B cell (primary cell): ENCODE data around the gene RBM19. TPM values are rescaled to one million over a fixed set of nuclear protein-coding genes. Genes with fewer than 3 reads are reported as not detected.

Experiments
- ATAC-seq: fragments of 200-7000 bp; cut with Tn5 transposase; one replicate; pipeline ENCODE4 v1.10.0; 2021; ENCODE audit warnings: low read depth, mild to moderate bottlenecking, moderate number of reproducible peaks, moderate library complexity
- CTCF ChIA-PET: fragments of 350-600 bp; sonication (Branson Sonifier 250); formaldehyde crosslinking; loops from one replicate; lab custom pipeline; 2021; ENCODE audit warnings: antibody characterized with exemption, inconsistent platforms; lab: Charles Lee
- POLR2A ChIA-PET: fragments of 350-600 bp; sonication (Branson Sonifier 250); formaldehyde crosslinking; loops from one replicate; lab custom pipeline; 2021; ENCODE audit warnings: antibody characterized with exemption; lab: Charles Lee
- DNase-seq: peaks from one replicate; pipeline ENCODE4 v3.0.0; 2013
- H2AFZ ChIP-seq: 2 replicates; pipeline ENCODE4 v1.6.1; 2012; ENCODE audit warnings: mild to moderate bottlenecking, low read depth, low read length; ENCODE audit not compliant: insufficient read depth, poor library complexity, severe bottlenecking
- H3K27ac ChIP-seq, 2 donors: 1 replicate in 1 of 2; 2 replicates in 1 of 2; pipeline ENCODE4 v1.5.1; 2012 to 2013; ENCODE audit warnings: low read length in 2 of 2, mild to moderate bottlenecking in 2 of 2, moderate library complexity in 1 of 2
- H3K27me3 ChIP-seq, 4 experiments: fragments of 200-600 bp in 1 of 4; sonication (generic) in 1 of 4; replicated peaks in 1 of 4; 1 replicate in 2 of 4; 2 replicates in 2 of 4; pipeline versions ENCODE4 v1.6.1 to v1.7.0; 2013 to 2016; ENCODE audit warnings: low read length in 3 of 4, mild to moderate bottlenecking in 2 of 4, mixed read lengths in 1 of 4, moderate library complexity in 1 of 4; ENCODE audit not compliant: insufficient read depth in 4 of 4, control insufficient read depth in 3 of 4; ENCODE audit errors: control extremely low read depth in 1 of 4
- H3K36me3 ChIP-seq, 2 experiments: replicated peaks in 1 of 2; 1 replicate in 1 of 2; 2 replicates in 1 of 2; pipeline versions ENCODE4 v1.6.1 to v1.7.1; 2013; ENCODE audit warnings: low read length in 1 of 2; ENCODE audit not compliant: insufficient read depth in 2 of 2, control insufficient read depth in 1 of 2; ENCODE audit errors: control extremely low read depth in 1 of 2, extremely low read depth in 1 of 2
- H3K4me1 ChIP-seq, 2 donors: fragments of 200-600 bp in 1 of 2; sonication (generic) in 1 of 2; 1 replicate in 1 of 2; 2 replicates in 1 of 2; pipeline versions ENCODE4 v1.5.1 to v1.6.1; 2013 to 2017; ENCODE audit warnings: low read length in 2 of 2; ENCODE audit not compliant: control insufficient read depth in 2 of 2, insufficient read depth in 2 of 2
- H3K4me2 ChIP-seq: replicated peaks from 2 replicates; pipeline ENCODE3; 2012; ENCODE audit warnings: mild to moderate bottlenecking, low read depth, low read length; ENCODE audit not compliant: poor library complexity, severe bottlenecking
- H3K4me3 ChIP-seq, 5 experiments: fragments of 200-600 bp in 1 of 5; sonication (generic) in 1 of 5; 1 replicate in 3 of 5; 2 replicates in 2 of 5; pipeline versions ENCODE4 v1.5.1 to v1.7.0; 2011 to 2016; ENCODE audit warnings: low read length in 4 of 5, mild to moderate bottlenecking in 4 of 5, low read depth in 2 of 5, control low read depth in 1 of 5, moderate library complexity in 1 of 5; ENCODE audit not compliant: insufficient read depth in 1 of 5; ENCODE audit errors: control extremely low read depth in 1 of 5, extremely low read depth in 1 of 5
- H3K79me2 ChIP-seq: fragments of 200-600 bp; sonication (generic); one replicate; pipeline ENCODE4 v1.6.0; 2016; ENCODE audit warnings: low read length; ENCODE audit not compliant: control insufficient read depth, insufficient read depth
- H3K9ac ChIP-seq: fragments of 200-600 bp; sonication (generic); 2 replicates; pipeline ENCODE4 v1.6.1; 2017; ENCODE audit warnings: mild to moderate bottlenecking, low read length, moderate library complexity
- H3K9me3 ChIP-seq, 3 donors: one replicate each; pipeline versions ENCODE4 v1.6.1 to v1.7.1; 2013; ENCODE audit warnings: low read length in 2 of 3; ENCODE audit not compliant: control insufficient read depth in 2 of 3, insufficient read depth in 1 of 3; ENCODE audit errors: control extremely low read depth in 1 of 3
- H4K20me1 ChIP-seq: 2 replicates; pipeline ENCODE4 v1.6.0; 2012; ENCODE audit warnings: mild to moderate bottlenecking, low read length; ENCODE audit not compliant: insufficient read depth, control insufficient read depth, poor library complexity, severe bottlenecking
- H3K27ac Mint-ChIP-seq: one replicate; pipeline ENCODE4 v1.8.0; 2021; ENCODE audit warnings: mixed read lengths
- H3K27me3 Mint-ChIP-seq: one replicate; pipeline ENCODE4 v1.8.0; 2021; ENCODE audit warnings: mixed read lengths
- H3K4me1 Mint-ChIP-seq: one replicate; pipeline ENCODE4 v1.8.0; 2021; ENCODE audit warnings: mixed read lengths
- H3K4me3 Mint-ChIP-seq: one replicate; pipeline ENCODE4 v1.8.0; 2021; ENCODE audit warnings: mixed read lengths
- H3K9me3 Mint-ChIP-seq: one replicate; pipeline ENCODE4 v1.8.0; 2022; ENCODE audit warnings: mixed read lengths; ENCODE audit not compliant: insufficient read depth
- EZH2 ChIP-seq: IDR thresholded peaks from 2 replicates; pipeline ENCODE4 v1.6.1; 2012; ENCODE audit warnings: borderline replicate concordance, low read depth, mild to moderate bottlenecking, moderate library complexity, low read length; ENCODE audit not compliant: insufficient read depth, poor library complexity, severe bottlenecking
- WGBS: methylation state at CpG from one replicate; pipeline ENCODE4 v1.1.5; 2013; ENCODE audit warnings: missing lambda C conversion rate; ENCODE audit not compliant: insufficient coverage; 5-methylcytosine and 5-hydroxymethylcytosine counted together
- intact Hi-C: fragments of 100-400 bp; cut with micrococcal nuclease; formaldehyde crosslinking; loops from one replicate; pipeline ENCODE4 v1.10.0; 2022
- polyA plus RNA-seq: library from polyadenylated mRNA; depleted of rRNA; stranded (reverse); fragments of >200 nt; gene quantifications from 2 replicates; pipeline ENCODE4 v1.2.3, GENCODE V29; 2012
- total RNA-seq, 2 donors: library from RNA; stranded (reverse); fragments of 120-200 nt in 1 of 2; gene quantifications; 1 replicate in 1 of 2; 2 replicates in 1 of 2; pipeline versions ENCODE4 v1.2.3 to v1.2.4, GENCODE V29; 2013 to 2022
- TF ChIP-seq, protein P1 (sequence below): fragments of 200-600 bp; IDR thresholded peaks from one replicate; pipeline ENCODE4 v1.8.0; 2022; ENCODE audit warnings: antibody characterized with exemption, mild to moderate bottlenecking

Gene RBM19
- total and polyA plus RNA-seq, 2 donors (not counting 1 experiment from before 2014, with no cell fraction given): 43.1 to 90.0 TPM

- Histone ChIP-seq H3K4me1 (no peaks in the 10 kb centered on the region), H3K4me2 (no peak overlapping the region), H3K27me3 (no peaks in the 10 kb centered on the region), H3K9me3 (no peaks in the 10 kb centered on the region), H3K79me2 (no peaks in the 10 kb centered on the region), H3K27ac (no peak overlapping the region), H3K4me3 (no peak overlapping the region), H3K36me3 (peaks cover 2 to 9% of the 10 kb centered on the region in 2 experiments), H2AFZ (no peak overlapping the region), H3K9ac (no peak overlapping the region), H4K20me1 (no peaks in the 10 kb centered on the region)
- ChIA-PET CTCF (no interaction called here), POLR2A (no interaction called here)
- intact Hi-C loops: no loop called here
- DNase-seq: no peak
- Mint-ChIP-seq H3K27ac (no peak overlapping the region), H3K4me3 (no peak overlapping the region), H3K27me3 (no peaks in the 10 kb centered on the region), H3K9me3 (no peaks in the 10 kb centered on the region), H3K4me1 (no peaks in the 10 kb centered on the region)
- ATAC-seq: no peak
- 100% methylated on average over 6 of the region's 10 CpGs for WGBS
- TF ChIP-seq, protein P1, sequence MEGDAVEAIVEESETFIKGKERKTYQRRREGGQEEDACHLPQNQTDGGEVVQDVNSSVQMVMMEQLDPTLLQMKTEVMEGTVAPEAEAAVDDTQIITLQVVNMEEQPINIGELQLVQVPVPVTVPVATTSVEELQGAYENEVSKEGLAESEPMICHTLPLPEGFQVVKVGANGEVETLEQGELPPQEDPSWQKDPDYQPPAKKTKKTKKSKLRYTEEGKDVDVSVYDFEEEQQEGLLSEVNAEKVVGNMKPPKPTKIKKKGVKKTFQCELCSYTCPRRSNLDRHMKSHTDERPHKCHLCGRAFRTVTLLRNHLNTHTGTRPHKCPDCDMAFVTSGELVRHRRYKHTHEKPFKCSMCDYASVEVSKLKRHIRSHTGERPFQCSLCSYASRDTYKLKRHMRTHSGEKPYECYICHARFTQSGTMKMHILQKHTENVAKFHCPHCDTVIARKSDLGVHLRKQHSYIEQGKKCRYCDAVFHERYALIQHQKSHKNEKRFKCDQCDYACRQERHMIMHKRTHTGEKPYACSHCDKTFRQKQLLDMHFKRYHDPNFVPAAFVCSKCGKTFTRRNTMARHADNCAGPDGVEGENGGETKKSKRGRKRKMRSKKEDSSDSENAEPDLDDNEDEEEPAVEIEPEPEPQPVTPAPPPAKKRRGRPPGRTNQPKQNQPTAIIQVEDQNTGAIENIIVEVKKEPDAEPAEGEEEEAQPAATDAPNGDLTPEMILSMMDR: no peak
- no peak for TF ChIP-seq EZH2
These were observed 146.6 kb downstream of the RBM19 start for GRCh38 chr12:113819495-113819894.

- H3K4me2 ChIP-seq: no peak overlapping the region
- ATAC-seq (no peak), DNase-seq (no peak)
- no peaks in the 10 kb centered on the region for H3K27me3 Mint-ChIP-seq
- no peaks in the 10 kb centered on the region for H3K9me3 ChIP-seq
- no peaks in the 10 kb centered on the region for H3K79me2 ChIP-seq
- intact Hi-C loops: no loop called here
- no peak overlapping the region for H2AFZ ChIP-seq
- peaks cover 2 to 9% of the 10 kb centered on the region in 2 experiments for H3K36me3 ChIP-seq
- no peaks in the 10 kb centered on the region for H3K4me1 Mint-ChIP-seq
- H3K4me3 Mint-ChIP-seq: no peak overlapping the region
- WGBS: 97% methylated on average over 10 of the region's 10 CpGs
- ChIA-PET CTCF (no interaction called here), POLR2A (no interaction called here)
- no peak overlapping the region for H3K9ac ChIP-seq
- no peaks in the 10 kb centered on the region for H3K27me3 ChIP-seq
- H3K27ac Mint-ChIP-seq: no peak overlapping the region
- H3K4me3 ChIP-seq: no peak overlapping the region
- TF ChIP-seq, protein P1: no peak
- TF ChIP-seq EZH2: no peak
- no peaks in the 10 kb centered on the region for H3K4me1 ChIP-seq
- H4K20me1 ChIP-seq: no peaks in the 10 kb centered on the region
- no peaks in the 10 kb centered on the region for H3K9me3 Mint-ChIP-seq
- no peak overlapping the region for H3K27ac ChIP-seq
These were observed 147.3 kb downstream of the RBM19 start for GRCh38 chr12:113818833-113819232.
